ENCODE data around the gene CRISPLD2.

CRISPLD2 gene

GRCh38 chr16:84957792-84958191, 138.0 kb downstream of the CRISPLD2 start:
- TF ChIP-seq CTCF (conservative IDR thresholded peaks at IDR 0.05; ENCODE audit: low read length), result no peak
- no peak for TF ChIP-seq EZH2phosphoT487 (IDR thresholded peaks at IDR 0.05; ENCODE audit: borderline replicate concordance)
- Histone ChIP-seq H3K36me3 (ENCODE audit: insufficient read depth, low read length) (no peaks in the 10 kb centered on the region), H3K4me3 (ENCODE audit: low read length, poor library complexity, severe bottlenecking) (no peak overlapping the region), H3K9me3 (ENCODE audit: insufficient read depth, low read depth, low read length) (no peaks in the 10 kb centered on the region), H3K79me2 (ENCODE audit: insufficient read depth, low read length) (no peaks in the 10 kb centered on the region), H3K9ac (ENCODE audit: low read depth, low read length, poor library complexity, severe bottlenecking) (no peak overlapping the region), H3K4me1 (ENCODE audit: insufficient read depth, low read length, poor library complexity, severe bottlenecking) (no peaks in the 10 kb centered on the region), H3K4me2 (ENCODE audit: low read depth, low read length, poor library complexity, severe bottlenecking) (no peak overlapping the region), H3K9me2 (replicated peaks; ENCODE audit: low read depth, low read length) (no peaks in the 10 kb centered on the region), H3K27me3 (ENCODE audit: insufficient read depth, low read length, poor library complexity, severe bottlenecking) (no peaks in the 10 kb centered on the region), H2AFZ (ENCODE audit: low read length) (no peak overlapping the region), H4K20me1 (ENCODE audit: insufficient read depth, low read length, poor library complexity, severe bottlenecking) (no peaks in the 10 kb centered on the region), H3F3A (ENCODE audit: low read depth) (no peaks in the 10 kb centered on the region)

Measured in Loucy (cell line).